Activated T-helper 9 cell treated with anti-CD3 and anti-CD28 coated beads, Interleukin-2, amount 50 U/mL, for 16 hours (primary cell): ENCODE results near the gene ACAA1.
"Not testable (repeated sequence)": the region's sequence is repeated elsewhere in the genome, so short reads cannot be mapped to it uniquely, and the experiment has no call there.

ENCODE experiments used
- DNase-seq: peaks from one replicate; pipeline ENCODE4 v3.0.0-alpha.2; 2020; ENCODE audit warnings: low read depth

The ACAA1 gene

GRCh38 chr3:38154033-38154494, 17.1 kb upstream of the ACAA1 start:
- no peak for DNase-seq

- DNase-seq = no peak
These were observed 16.3 kb upstream of the ACAA1 start for GRCh38 chr3:38153221-38153620.

GRCh38 chr3:38152609-38153008, 15.7 kb upstream of the ACAA1 start:
- no peak for DNase-seq

GRCh38 chr3:38151667-38152265, 14.8 kb upstream of the ACAA1 start:
- DNase-seq = no peak

GRCh38 chr3:38150780-38151528, 14.0 kb upstream of the ACAA1 start:
- DNase-seq = no peak

GRCh38 chr3:38149708-38150107, 12.8 kb upstream of the ACAA1 start:
- DNase-seq = no peak

- DNase-seq = no peak
These were observed 11.5 kb upstream of the ACAA1 start for GRCh38 chr3:38148311-38148882.

- DNase-seq = no peak
These were observed 10.5 kb upstream of the ACAA1 start for GRCh38 chr3:38147421-38147820.

- no peak for DNase-seq
These were observed 9.6 kb upstream of the ACAA1 start for GRCh38 chr3:38146504-38146903.

- DNase-seq = no peak
These were observed 6.6 kb upstream of the ACAA1 start for GRCh38 chr3:38143511-38143910.

GRCh38 chr3:38142959-38143358, 6.0 kb upstream of the ACAA1 start:
- DNase-seq = no peak

GRCh38 chr3:38141952-38142273, 5.0 kb upstream of the ACAA1 start:
- no peak for DNase-seq

GRCh38 chr3:38141173-38141951, 4.4 kb upstream of the ACAA1 start:
- DNase-seq = no peak

- DNase-seq = no peak
These were observed 3.6 kb upstream of the ACAA1 start for GRCh38 chr3:38140326-38141172.

GRCh38 chr3:38139652-38140051, 2.7 kb upstream of the ACAA1 start:
- DNase-seq = no peak

GRCh38 chr3:38139191-38139590, 2.3 kb upstream of the ACAA1 start:
- no peak for DNase-seq

- peak; percentile 77 for DNase-seq
These were observed 1.6 kb upstream of the ACAA1 start, which contains the start of gene MYD88 for GRCh38 chr3:38138349-38139190. Gene MYD88 (plus strand): TSS chr3:38138661. CDS start chr3:38138701, 40 bp downstream.

GRCh38 chr3:38137615-38138348, 855 bp upstream of the ACAA1 start:
- DNase-seq = no peak

- no peak for DNase-seq
These were observed 542 bp downstream of the ACAA1 start for GRCh38 chr3:38136393-38136776.

GRCh38 chr3:38135621-38136277, 1.2 kb downstream of the ACAA1 start:
- DNase-seq = not testable (repeated sequence)
